ENCODE results near the gene P2RY8.

P2RY8 gene

GRCh38 chrX:1527457-1527856 is 9.5 kb downstream of the P2RY8 start:
- Histone ChIP-seq H3K79me2 (ENCODE audit: control insufficient read depth, low read length) (peaks cover 99% of the 10 kb centered on the region), H4K20me1 (ENCODE audit: control insufficient read depth, insufficient read depth, low read depth, low read length) (peaks cover 42% of the 10 kb centered on the region), H3F3A (ENCODE audit: control insufficient read depth, insufficient read depth) (peaks cover 63% of the 10 kb centered on the region)

GRCh38 chrX:1526565-1526964 is 10.4 kb downstream of the P2RY8 start:
- peaks cover 85% of the 10 kb centered on the region for H3K36me3 ChIP-seq (ENCODE audit: control insufficient read depth, low read length)
- H3K79me2 ChIP-seq (ENCODE audit: control insufficient read depth, low read length) = peaks cover 92% of the 10 kb centered on the region
- TF ChIP-seq, protein P1, sequence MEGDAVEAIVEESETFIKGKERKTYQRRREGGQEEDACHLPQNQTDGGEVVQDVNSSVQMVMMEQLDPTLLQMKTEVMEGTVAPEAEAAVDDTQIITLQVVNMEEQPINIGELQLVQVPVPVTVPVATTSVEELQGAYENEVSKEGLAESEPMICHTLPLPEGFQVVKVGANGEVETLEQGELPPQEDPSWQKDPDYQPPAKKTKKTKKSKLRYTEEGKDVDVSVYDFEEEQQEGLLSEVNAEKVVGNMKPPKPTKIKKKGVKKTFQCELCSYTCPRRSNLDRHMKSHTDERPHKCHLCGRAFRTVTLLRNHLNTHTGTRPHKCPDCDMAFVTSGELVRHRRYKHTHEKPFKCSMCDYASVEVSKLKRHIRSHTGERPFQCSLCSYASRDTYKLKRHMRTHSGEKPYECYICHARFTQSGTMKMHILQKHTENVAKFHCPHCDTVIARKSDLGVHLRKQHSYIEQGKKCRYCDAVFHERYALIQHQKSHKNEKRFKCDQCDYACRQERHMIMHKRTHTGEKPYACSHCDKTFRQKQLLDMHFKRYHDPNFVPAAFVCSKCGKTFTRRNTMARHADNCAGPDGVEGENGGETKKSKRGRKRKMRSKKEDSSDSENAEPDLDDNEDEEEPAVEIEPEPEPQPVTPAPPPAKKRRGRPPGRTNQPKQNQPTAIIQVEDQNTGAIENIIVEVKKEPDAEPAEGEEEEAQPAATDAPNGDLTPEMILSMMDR (IDR thresholded peaks at IDR 0.05; ENCODE audit: low read depth, low read length, poor library complexity, severe bottlenecking) = no peak
- TF ChIP-seq EZH2phosphoT487 (IDR thresholded peaks at IDR 0.05; ENCODE audit: borderline replicate concordance, low read length) = no peak

More at GRCh38 chrX:1527457-1527856, 9.5 kb downstream of the P2RY8 start:
- H3K27ac ChIP-seq (ENCODE audit: low read depth, low read length) = peak overlapping the region; percentile 12; the same call in 1 of the 2 replicates
- no peaks in the 10 kb centered on the region; the same call in 1 of the 2 replicates for H3K9me2 ChIP-seq (replicated peaks; ENCODE audit: control insufficient read depth, low read length)
- no peaks in the 10 kb centered on the region for H3K27me3 ChIP-seq (ENCODE audit: control insufficient read depth, low read length)
- TF ChIP-seq EZH2phosphoT487 (IDR thresholded peaks at IDR 0.05; ENCODE audit: borderline replicate concordance, low read length) = no peak
- TF ChIP-seq, protein P1 (IDR thresholded peaks at IDR 0.05; ENCODE audit: low read depth, low read length, poor library complexity, severe bottlenecking) = no peak
- no peak overlapping the region for H3K4me3 ChIP-seq (ENCODE audit: low read length)
- peaks cover 87% of the 10 kb centered on the region for H3K4me1 ChIP-seq (ENCODE audit: control insufficient read depth, low read length)
- peaks cover 91% of the 10 kb centered on the region for H3K36me3 ChIP-seq (ENCODE audit: control insufficient read depth, low read length)
- H3K9me3 ChIP-seq (ENCODE audit: control insufficient read depth, insufficient read depth, low read length) = peaks cover 5% of the 10 kb centered on the region; the same call in 1 of the 2 replicates
- 0 out of 2 replicates have a peak overlapping the region, but pooled peaks have one; percentile 9 for H3K4me2 ChIP-seq (ENCODE audit: low read length)

GRCh38 chrX:1525583-1526355 is 11.2 kb downstream of the P2RY8 start:
- peaks cover 5% of the 10 kb centered on the region; the same call in 1 of the 2 replicates for H3K9me3 ChIP-seq (ENCODE audit: control insufficient read depth, insufficient read depth, low read length)
- H3K4me2 ChIP-seq (ENCODE audit: low read length) = peak overlapping the region; percentile 63; the same call in 1 of the 2 replicates
- H3K4me3 ChIP-seq (ENCODE audit: low read length) = no peak overlapping the region
- peaks cover 85% of the 10 kb centered on the region for H3K36me3 ChIP-seq (ENCODE audit: control insufficient read depth, low read length)
- no peaks in the 10 kb centered on the region for H3K27me3 ChIP-seq (ENCODE audit: control insufficient read depth, low read length)
- H4K20me1 ChIP-seq (ENCODE audit: control insufficient read depth, insufficient read depth, low read depth, low read length) = peaks cover 30% of the 10 kb centered on the region
- H3F3A ChIP-seq (ENCODE audit: control insufficient read depth, insufficient read depth) = peaks cover 66% of the 10 kb centered on the region
- H3K79me2 ChIP-seq (ENCODE audit: control insufficient read depth, low read length) = peaks cover 92% of the 10 kb centered on the region
- H3K9me2 ChIP-seq (replicated peaks; ENCODE audit: control insufficient read depth, low read length) = no peaks in the 10 kb centered on the region; the same call in 1 of the 2 replicates
- no peak overlapping the region for H3K27ac ChIP-seq (ENCODE audit: low read depth, low read length)
- no peak for TF ChIP-seq EZH2phosphoT487 (IDR thresholded peaks at IDR 0.05; ENCODE audit: borderline replicate concordance, low read length)
- TF ChIP-seq, protein P1 (IDR thresholded peaks at IDR 0.05; ENCODE audit: low read depth, low read length, poor library complexity, severe bottlenecking) = no peak
- peaks cover 86% of the 10 kb centered on the region for H3K4me1 ChIP-seq (ENCODE audit: control insufficient read depth, low read length)

More at GRCh38 chrX:1526565-1526964, 10.4 kb downstream of the P2RY8 start:
- Histone ChIP-seq H3K9me3 (ENCODE audit: control insufficient read depth, insufficient read depth, low read length) (peaks cover 5% of the 10 kb centered on the region; the same call in 1 of the 2 replicates), H3K4me1 (ENCODE audit: control insufficient read depth, low read length) (peaks cover 86% of the 10 kb centered on the region), H3K4me2 (ENCODE audit: low read length) (no peak overlapping the region), H3K27me3 (ENCODE audit: control insufficient read depth, low read length) (no peaks in the 10 kb centered on the region), H3K9me2 (replicated peaks; ENCODE audit: control insufficient read depth, low read length) (no peaks in the 10 kb centered on the region; the same call in 1 of the 2 replicates), H3K4me3 (ENCODE audit: low read length) (no peak overlapping the region), H3K27ac (ENCODE audit: low read depth, low read length) (no peak overlapping the region), H3F3A (ENCODE audit: control insufficient read depth, insufficient read depth) (peaks cover 65% of the 10 kb centered on the region), H4K20me1 (ENCODE audit: control insufficient read depth, insufficient read depth, low read depth, low read length) (peaks cover 37% of the 10 kb centered on the region)

Measured in DOHH2 (cell line).